Limb (tissue), 2 donors: Measurements from ENCODE around the gene CPNE2.
"Not testable (repeated sequence)": the region's sequence is repeated elsewhere in the genome, so short reads cannot be mapped to it uniquely, and the experiment has no call there.

Experiments
- DNase-seq, 2 donors: peaks; one replicate each; pipeline ENCODE4 v3.0.0-alpha.2; 2016; ENCODE audit errors: extremely low spot score in 2 of 2

The CPNE2 gene

GRCh38 chr16:57167538-57167937 lies 75.2 kb downstream of the CPNE2 start:
- DNase-seq = no peak

- peak in 1 of 2 donors; percentile 74 for DNase-seq
Measured at GRCh38 chr16:57167953-57168352, 75.6 kb downstream of the CPNE2 start.

GRCh38 chr16:57169327-57169726 lies 76.9 kb downstream of the CPNE2 start:
- DNase-seq = no peak

- DNase-seq = no peak
Measured at GRCh38 chr16:57172721-57173290, 80.4 kb downstream of the CPNE2 start.

- no peak for DNase-seq
Measured at GRCh38 chr16:57175896-57176295, 83.5 kb downstream of the CPNE2 start.

- no peak for DNase-seq
Measured at GRCh38 chr16:57178196-57178595, 85.8 kb downstream of the CPNE2 start.

- no peak for DNase-seq
Measured at GRCh38 chr16:57178793-57179212, 86.4 kb downstream of the CPNE2 start.

GRCh38 chr16:57179215-57179828 lies 86.9 kb downstream of the CPNE2 start:
- no peak for DNase-seq

- no peak for DNase-seq
Measured at GRCh38 chr16:57184113-57184512, 91.7 kb downstream of the CPNE2 start.

GRCh38 chr16:57184887-57185445 lies 92.6 kb downstream of the CPNE2 start:
- DNase-seq = peak in 1 of 2 donors; percentile 42

- peak in 1 of 2 donors; percentile 74 for DNase-seq
Measured at GRCh38 chr16:57185446-57185944, 93.1 kb downstream of the CPNE2 start.

- peak; percentile 98 to 99 for DNase-seq
Measured at GRCh38 chr16:57185945-57186871, 93.8 kb downstream of the CPNE2 start, which contains the start of the genes PSME3IP1 and RSPRY1. Gene PSME3IP1 (minus strand): TSS chr16:57186039. CDS start chr16:57173854, 12,185 bp downstream. Gene RSPRY1 (plus strand): TSS chr16:57186329. CDS start chr16:57204659, 18,330 bp downstream.

GRCh38 chr16:57186872-57187854 lies 94.8 kb downstream of the CPNE2 start:
- DNase-seq = peak in 1 of 2 donors; percentile 56

- DNase-seq = not testable (repeated sequence)
Measured at GRCh38 chr16:57187902-57188710, 95.7 kb downstream of the CPNE2 start.

- DNase-seq = no peak
Measured at GRCh38 chr16:57188711-57189002, 96.3 kb downstream of the CPNE2 start.

GRCh38 chr16:57189527-57189926 lies 97.1 kb downstream of the CPNE2 start:
- DNase-seq = not testable (repeated sequence)

- no peak for DNase-seq
Measured at GRCh38 chr16:57190136-57190535, 97.8 kb downstream of the CPNE2 start.

GRCh38 chr16:57191056-57191571 lies 98.7 kb downstream of the CPNE2 start:
- no peak for DNase-seq

GRCh38 chr16:57192146-57192545 lies 99.8 kb downstream of the CPNE2 start:
- DNase-seq = no peak
